ENCODE measurements around the gene IL11RA.

The IL11RA gene

DNA sequence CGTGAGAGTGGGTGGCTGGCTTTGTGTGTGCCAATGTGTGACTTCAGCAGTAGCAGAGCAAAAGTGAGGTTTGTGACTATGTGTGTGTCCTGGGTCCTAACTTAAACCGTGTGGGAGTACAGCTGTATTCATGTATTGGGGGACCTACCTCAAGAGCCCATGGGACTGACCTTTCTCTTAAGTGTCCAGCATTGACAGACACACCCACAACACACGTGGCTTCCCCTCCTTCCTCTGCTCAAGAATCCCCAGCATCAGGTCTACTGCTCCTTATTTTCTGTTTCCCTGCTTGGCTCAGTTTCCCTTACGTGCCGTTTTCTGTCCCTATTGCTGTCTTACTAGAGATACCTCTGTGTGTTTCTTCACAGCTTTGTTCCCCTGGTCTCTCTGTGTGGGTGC, 616 bp downstream of the IL11RA start:
- FAIRE-seq, result no peak

DNA sequence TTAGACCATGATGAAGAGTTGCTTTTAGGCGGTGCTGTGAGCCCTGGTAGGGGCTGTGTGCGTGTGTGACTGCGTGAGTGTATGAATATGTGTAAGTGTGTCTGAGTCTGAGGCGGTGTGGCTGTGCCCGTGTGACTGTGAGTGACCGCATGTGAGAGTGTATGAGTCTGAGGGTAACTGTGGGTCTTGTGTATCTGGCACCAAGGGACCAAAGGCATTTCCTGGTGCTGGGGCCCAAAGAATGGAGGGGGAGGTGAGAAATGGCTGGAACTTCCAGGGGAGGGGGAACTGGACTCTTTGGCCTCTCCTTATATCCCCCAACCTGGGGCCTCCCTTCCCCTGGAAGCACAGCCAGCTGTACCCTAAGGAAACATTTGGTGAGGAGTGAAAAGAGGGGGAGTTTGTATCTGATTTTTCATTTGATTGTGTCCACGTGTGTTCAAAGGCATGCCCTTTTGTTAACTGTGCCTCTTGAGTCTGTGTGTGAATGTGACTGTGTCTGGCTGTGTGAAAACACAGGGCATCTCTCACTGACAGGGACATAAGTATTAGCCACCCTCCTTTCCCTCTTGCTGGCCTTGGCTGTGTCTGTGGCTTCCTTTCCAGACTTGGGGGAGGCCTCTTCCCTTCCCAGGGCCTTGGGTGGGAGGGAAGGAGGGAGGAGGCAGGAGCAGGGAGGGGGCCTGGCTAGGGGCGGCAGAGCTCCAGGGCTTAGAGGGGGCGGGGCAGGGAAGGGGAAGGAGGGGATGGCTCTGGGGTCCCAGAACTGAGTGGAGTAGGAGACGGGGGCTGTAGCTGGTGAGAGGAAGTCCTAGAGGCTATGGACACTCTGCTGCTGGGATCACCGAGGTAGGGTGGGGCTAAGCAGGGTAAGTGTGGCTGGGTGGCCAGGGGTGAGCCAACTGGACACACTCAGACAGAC, 1.4 kb downstream of the IL11RA start:
- FAIRE-seq (no peak), DNase-seq (ENCODE audit: low spot score) (no peak)

More for the DNA sequence above, 616 bp downstream of the IL11RA start:
- DNase-seq (ENCODE audit: low spot score), result no peak

DNA sequence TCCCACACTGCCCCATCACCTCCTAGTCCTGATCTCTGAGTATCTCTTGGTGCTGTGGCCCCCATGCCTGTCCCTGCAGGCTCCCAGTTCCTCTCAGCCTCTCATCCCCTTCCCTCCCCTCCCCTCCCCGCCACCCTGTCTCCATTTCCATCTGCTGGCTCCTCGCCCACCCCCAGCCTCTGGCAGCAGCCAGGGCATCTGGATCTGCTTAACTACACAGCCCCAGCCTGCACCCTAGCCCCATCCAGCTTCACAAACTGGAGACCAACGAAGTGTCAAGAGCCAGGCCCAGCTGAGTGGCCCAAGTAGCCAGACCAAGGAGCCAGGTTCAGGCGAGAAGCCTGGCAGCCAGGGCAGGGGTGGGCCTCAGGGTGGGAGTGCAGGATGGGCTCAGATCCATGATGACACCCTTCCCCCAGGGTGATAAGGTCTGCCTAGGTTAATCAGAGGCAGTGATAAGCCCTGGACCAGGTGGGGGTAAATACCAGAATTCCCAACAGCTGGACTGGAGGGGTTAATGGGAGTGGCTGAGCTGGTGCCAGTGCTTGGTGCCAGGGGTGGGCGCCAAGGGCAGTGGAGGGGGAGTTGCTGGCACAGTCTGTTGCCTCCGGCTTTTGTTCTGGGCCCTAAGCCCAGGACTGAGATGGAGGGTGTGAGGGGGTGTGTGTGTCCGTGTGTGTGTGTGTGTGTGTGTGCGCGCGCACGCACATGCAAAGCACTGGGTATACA, 2.5 kb downstream of the IL11RA start:
- no peak for FAIRE-seq
- no peak for DNase-seq (ENCODE audit: low spot score)

DNA sequence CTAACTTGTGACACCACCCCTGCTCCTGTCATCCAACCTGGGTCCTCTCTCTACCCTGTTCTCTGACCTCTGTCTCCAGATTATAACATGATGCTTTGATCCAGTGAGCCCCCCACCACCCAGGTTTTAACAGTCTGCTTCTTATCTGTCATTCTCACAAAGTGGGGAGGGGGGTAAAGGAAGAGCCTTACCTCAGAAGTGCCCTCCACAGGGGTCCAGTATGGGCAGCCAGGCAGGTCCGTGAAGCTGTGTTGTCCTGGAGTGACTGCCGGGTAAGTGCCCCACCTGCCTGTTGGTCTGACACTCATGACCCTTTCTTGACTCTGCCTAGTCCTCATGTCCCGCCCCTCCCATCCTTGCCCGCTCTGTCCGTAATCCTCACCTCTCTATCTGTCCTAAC, 3.4 kb downstream of the IL11RA start:
- FAIRE-seq (no peak), DNase-seq (ENCODE audit: low spot score) (no peak)

DNA sequence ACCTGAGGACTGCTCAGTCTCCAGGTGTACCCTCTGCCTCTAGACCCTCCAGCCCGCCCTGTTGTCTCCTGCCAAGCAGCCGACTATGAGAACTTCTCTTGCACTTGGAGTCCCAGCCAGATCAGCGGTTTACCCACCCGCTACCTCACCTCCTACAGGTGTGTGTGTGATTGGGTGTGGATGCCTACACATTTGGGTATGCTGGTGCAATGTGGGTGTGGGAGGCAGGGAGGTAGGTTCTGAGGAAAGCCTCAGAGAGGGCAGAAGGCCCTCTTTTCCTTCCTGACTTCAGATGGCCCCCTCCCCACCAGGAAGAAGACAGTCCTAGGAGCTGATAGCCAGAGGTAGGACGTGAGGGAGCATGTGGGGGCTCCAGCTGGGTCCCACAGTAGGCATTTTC, 5.0 kb downstream of the IL11RA start:
- no peak for FAIRE-seq
- no peak for DNase-seq (ENCODE audit: low spot score)

DNA sequence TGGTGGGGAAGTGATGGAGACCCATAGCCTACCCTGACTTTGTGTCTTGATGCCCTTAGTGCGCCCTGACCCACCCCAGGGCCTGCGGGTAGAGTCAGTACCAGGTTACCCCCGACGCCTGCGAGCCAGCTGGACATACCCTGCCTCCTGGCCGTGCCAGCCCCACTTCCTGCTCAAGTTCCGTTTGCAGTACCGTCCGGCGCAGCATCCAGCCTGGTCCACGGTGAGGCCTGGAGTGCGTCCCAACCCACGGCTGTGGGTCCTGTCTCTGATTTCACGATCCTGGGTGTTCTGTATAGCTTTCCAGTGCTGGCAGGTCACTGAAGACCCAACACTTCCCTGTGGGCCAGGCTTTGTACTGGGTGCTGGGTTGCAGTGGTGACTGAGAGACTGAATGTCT, 6.5 kb downstream of the IL11RA start:
- no peak for FAIRE-seq
- no peak for DNase-seq (ENCODE audit: low spot score)

DNA sequence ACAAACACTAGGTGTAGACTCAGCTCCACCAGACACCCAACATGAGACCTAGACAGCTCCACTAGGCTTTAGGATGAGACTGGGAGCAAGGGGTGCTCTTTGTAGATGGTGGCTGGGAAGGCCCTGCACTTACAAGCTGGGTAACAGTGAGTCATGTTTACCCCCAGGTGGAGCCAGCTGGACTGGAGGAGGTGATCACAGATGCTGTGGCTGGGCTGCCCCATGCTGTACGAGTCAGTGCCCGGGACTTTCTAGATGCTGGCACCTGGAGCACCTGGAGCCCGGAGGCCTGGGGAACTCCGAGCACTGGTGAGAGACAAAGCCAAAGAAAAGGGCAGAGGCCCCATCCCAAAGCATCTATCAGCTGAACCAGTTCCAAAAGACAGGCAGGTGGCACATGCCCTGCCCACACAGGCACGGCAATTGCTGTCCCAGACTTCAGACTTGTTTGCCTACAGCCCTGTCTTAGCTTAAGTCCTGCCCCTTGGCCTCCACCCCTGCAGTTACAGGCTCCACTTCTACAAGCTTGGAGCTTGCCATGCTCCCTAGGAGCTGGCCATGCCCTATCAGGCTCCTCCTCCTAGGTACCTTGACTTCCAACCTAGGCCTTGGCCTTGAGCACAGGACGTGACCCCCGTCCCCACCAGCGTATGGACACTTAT, 7.7 kb downstream of the IL11RA start:
- DNase-seq (ENCODE audit: low spot score) (no peak), FAIRE-seq (no peak)

DNA sequence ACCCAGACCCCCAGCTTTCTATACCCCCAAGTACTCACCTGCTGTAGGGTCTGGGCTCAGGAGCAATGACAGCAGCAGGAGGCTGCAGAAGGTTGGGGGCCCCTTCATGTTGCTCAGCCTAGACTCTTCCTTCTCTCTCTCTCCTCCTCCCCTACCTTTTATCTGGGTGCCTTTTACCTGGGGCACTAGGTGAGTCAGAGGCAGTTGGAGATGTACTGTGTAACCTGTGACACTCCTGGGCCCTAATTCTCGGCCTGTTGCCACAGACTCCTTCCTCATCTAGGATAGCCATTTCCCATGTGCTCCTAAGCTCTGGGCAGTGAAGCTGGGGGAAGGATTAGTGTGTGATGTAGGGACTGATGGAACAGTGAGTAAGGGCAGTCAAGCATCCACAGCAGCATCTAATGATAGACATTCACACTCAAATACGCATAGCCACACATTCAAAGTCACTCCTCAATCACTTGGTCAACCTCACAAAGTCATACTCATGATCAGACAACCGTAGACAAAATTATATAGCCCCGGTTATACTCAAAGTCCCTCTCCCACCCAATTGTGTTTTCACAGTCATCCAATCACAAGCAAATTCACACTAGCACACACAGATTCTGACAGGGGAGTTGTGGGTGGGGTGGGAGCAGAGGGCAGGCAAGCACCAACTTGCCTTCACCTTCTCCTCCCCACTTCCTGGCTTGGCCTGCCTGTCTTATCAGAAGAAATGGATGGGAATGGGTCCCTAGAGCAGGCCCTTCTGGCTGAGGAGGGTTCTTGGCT, 10.7 kb downstream of the IL11RA start, which contains the start of gene CCL27:
Gene CCL27 (minus strand): TSS at position 132 of the 777 bp plus-strand sequence. CDS start 24 bp downstream, at position 108.
- FAIRE-seq, result no peak
- no peak for DNase-seq (ENCODE audit: low spot score)

DNA sequence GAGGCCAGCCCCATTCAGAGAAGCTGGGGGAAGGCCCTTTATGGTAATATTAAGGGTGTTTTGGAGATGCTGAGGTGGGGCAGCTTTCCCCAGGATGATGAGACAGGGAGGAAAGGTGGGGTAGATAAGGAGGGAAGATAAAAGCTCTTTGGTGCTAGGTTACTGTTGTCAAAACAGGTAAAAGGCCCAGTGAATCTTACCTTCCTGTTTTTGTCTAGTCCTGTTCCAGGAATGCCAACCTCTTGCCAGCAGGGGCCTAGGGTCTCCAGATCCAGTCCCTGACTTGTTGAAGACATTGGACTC, 11.3 kb downstream of the IL11RA start:
- FAIRE-seq (no peak), DNase-seq (ENCODE audit: low spot score) (no peak)

DNA sequence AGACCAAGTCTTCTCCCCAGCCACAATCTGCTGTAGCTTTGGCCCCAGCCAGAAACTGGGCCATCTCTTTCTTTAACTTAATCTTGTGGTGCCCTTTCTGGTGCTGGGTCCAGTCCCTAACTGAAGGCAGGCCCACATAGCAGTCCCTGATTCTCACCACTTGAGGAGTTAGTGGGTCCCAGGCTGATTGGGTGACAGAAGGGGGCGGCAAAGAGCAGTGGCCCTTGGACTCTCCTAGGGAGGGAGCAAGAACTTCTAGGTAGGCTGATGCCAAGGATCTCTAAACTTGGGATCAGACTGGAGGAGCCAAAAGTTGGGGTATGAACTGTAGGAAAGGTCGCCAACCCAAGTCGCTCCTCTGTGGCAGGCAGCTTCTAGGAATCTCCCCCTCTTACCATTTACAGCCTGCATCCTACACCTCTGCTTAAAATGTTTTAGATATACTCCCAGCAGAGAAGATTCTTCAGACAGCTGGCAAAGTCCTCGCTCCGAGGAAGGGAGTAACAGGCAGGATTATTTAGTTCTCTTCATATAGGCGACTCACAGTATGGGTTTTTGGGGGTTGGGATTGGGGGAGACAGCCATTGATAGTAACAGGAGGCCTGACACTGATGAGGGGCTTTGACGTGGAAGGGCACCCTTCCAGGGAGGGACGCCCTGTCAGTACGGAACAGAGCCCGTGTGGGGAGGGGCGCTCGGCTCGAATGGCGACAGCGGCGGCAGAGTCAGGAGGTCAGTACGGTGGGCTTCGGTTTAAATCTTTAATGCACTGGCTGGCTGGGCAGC, 12.5 kb downstream of the IL11RA start:
- FAIRE-seq (no peak), DNase-seq (ENCODE audit: low spot score) (peak; percentile 40)

DNA sequence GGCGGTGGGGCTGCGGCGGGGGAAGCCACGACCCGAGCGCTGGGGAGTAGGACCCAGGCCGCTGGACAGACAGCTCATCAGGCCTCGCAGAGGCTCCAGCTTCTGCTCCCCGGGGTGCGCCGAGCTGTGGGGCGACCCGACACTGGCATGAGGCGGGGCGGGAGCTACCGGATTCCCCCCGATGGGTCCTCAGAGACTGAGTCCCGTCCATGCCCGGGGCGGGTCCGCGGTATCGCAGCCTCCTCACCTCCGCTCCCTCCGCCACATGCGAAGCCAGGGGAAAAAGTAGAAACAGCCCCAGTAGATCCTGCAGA, 13.0 kb downstream of the IL11RA start:
- no peak for DNase-seq (ENCODE audit: low spot score)
- FAIRE-seq, result no peak

DNA sequence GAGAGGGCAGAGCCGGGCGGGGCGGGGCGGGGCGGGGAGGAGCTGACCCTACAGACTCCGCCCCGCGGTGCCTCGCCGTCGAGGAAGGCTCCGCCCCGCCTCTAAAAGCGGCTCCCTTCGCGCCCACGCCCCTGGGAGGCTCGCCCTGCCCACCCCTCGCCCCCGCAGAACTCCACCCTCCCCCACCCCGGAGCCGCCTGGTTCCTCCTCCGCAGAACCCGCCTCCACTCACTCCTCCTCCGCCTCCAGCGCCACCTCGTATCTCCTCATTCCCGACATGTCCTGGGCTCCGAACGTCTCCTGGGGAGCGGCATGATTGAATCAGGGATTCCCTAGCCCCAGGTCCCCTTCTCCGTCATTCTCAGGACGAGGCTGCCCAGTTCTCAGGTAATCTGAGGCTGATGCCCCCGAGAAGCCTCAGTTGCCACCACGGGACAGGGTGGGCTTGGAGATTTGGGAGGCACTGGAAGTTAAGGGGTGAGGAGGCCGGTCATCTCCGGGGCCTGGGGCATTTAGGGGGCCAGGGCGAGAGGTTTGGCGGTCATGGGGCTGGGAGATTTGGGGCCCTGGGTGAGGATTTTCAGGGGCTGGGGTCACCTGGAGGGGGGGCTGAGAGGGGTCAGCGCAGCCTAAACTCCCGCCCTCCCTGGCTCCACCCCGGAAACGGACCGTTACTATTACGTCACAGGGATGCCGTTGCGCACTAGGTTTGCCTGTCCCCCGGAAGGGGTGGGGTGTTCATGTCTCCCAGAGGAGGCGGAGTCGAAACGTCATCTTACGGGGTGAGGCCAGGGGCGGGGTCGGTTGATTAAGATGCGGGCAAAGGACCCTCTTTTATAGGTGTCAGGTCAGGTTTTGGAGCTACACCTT, 13.6 kb downstream of the IL11RA start:
- FAIRE-seq, result no peak
- DNase-seq (ENCODE audit: low spot score), result peak; percentile 75

DNA sequence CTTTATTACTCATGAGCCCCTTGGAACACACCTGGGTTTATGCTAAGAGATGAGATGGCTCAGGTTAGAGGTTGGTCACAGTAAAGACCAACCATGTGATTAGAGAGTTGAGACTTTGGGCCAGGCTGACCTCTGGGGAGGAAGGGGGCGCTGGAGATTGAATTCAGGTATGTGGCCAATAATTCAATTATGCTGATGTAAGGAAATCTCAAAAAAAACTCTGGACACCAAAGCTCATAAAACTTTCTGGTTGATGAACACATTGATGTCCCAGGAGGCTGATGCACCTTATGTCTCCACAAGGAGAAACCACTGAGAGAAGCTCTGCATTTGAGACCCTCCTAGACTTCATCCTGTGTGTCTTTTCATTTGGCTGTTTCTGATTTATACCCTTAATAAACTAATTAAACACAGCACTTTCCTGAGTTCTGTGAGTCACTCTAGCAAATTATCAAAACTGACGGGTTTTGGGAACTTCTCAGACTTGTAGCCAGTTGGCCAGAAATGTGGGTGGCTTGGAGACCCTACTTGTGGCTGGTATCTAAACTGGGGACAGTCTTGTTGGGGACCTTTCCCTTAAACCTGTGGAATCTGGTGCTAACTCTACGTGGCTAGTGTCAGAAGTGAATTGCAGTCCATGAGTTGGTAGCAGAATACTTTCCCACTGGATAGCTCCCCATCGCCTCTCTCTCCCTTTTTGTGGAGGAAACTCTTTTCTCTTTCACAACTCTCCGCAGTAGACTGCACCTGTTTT, 18.0 kb downstream of the IL11RA start:
- DNase-seq (ENCODE audit: low spot score) (no peak), FAIRE-seq (no peak)

DNA sequence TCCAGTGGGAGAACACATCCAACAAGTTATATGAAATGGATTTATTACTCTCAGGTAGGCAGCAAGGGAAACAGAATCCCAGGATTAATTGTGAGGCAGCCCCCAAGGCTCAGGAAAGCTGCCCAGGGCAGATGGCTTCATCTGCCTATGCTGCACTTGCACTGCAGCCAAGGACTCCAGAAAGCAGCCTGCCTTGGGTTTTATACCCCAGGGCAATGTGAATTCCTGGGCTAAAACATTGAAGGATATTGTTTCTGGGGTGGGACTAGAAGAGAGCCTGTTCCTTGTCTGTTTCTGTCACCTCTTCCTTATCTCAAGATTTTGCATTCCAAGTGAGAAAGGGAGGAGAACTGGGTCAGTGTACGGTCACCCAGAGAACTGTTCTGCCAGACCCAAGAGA, 19.3 kb downstream of the IL11RA start:
- FAIRE-seq (no peak), DNase-seq (ENCODE audit: low spot score) (no peak)

DNA sequence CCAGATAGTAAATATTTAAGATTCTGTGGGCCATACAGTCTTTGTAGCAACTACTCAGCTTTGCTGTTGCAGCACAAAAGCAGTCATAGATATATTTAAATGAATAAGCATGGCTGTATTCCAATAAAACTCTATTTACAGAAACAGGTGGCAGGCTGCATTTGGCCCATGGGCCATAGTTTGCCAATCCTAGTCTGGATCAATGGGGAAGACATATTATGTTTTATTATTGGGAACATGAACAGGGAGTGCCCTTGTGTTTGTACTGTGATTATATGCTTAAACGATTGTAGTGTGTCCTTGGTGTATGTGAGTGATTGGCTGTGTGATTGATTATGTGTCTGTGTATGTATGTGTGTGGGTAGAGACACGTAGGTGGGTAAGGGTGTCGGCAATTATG, 22.5 kb downstream of the IL11RA start:
- FAIRE-seq (no peak), DNase-seq (ENCODE audit: low spot score) (no peak)

DNA sequence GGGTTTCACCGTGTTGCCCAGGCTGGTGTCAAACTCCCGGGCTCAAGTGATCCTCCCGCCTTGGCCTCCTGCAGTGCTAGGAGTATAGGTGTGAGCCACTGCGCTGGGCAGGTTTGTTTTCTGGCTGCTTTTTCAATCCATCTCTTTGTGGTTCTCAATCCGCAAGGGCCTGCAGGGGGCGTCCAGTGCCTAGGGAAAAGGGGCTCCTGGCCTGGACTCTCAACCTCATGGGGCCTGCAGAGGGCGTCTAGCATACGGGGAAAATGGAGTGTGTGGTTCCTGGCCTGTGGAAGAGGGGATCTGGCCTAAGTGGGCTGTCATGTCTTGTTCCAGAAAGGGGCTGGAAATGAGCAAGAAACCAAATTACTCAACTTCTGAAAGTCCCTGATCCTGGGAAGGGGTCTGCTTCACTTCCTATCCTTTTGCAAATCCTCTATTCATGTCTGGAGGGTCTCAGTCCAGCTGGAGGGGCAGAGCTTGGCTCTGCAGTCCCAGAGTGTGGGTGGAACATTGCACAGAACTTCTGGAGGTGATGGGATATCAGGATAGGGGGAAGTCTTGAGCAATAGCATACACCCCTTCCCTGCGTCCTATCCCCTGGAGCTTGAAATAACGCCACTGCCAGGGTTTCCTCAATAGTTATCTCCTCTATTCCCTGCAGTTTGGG, 23.2 kb downstream of the IL11RA start:
- DNase-seq (ENCODE audit: low spot score) (peak; percentile 17), FAIRE-seq (no peak)

DNA sequence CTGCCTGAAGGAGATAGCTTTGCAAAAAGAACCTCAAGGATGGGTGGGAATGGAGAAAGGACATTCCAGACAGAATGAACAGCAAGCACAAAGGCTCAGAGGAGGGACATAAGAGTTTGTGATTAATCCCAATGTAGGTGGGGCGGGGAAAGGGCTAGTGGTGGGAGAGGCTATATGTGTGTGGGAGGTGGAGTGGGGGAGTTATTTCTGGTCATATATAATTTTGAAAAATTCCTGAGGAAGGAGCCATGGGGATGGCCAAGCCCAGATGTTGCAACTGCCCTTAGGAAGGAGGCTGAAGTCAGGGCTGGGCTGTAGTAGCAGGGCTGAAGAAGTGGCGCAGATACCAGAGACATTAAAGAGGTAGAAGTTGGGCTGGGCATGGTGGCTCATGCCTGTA, 23.9 kb downstream of the IL11RA start:
- FAIRE-seq, result no peak

DNA sequence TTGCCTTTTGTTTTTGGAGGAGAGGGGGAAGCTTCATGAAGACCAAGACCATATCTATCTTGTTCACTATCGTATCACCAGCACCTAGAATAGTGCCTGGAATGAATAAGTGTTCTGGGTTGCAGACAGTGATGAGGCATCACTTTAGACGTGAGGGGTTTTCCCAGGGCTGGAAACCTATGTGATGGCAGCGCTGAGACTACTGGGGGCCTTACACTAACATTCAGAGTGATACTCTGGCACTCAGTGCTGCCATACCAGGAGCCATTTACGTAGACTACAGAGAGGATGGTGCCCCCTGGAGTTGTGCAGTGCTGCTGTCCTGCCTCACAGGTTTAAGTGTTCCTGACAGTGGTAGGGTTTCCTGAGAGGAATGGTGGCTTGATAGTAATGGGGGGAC, 32.2 kb downstream of the IL11RA start:
- FAIRE-seq (no peak), DNase-seq (ENCODE audit: low spot score) (no peak)

More for the DNA sequence above, 23.9 kb downstream of the IL11RA start:
- no peak for DNase-seq (ENCODE audit: low spot score)

DNA sequence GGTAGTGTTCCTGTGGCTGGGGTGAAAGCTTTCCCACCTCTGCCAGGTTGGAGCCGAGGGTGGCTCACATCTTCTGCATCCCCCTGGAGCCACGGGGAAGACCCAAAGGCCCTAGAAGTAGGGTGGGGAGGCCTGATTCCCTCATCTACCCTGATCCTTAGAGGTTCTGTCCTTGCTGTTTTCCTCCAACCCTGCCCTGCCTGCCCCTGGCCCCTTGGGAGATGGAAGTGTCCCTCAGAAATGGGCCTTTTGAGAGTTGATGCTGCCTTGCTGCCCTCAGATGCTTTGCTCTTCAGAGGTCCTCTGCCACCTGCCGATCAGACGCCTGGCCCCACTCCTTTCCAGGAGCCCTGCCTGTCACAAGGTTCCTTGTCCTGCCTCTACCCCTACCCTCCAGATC, 32.8 kb downstream of the IL11RA start:
- no peak for DNase-seq (ENCODE audit: low spot score)
- FAIRE-seq, result no peak
